OCI-LY7 (cell line): ENCODE data around the gene SNX20. TPM values are rescaled to one million over a fixed set of nuclear protein-coding genes. Genes with fewer than 3 reads are reported as not detected.

Experiments used
- BruUV-seq: library from RNA; stranded (reverse); fragments of 400-500 nt; replicated peaks from 2 replicates; lab custom pipeline; 2021; lab: Mats Ljungman, UMichigan
- CTCF ChIA-PET: fragments of 300-600 bp; sonication (Branson Sonifier 250); formaldehyde crosslinking; loops from one replicate; lab custom pipeline; 2022; ENCODE audit warnings: antibody characterized with exemption; ENCODE audit not compliant: unreplicated experiment; lab: Charles Lee
- POLR2A ChIA-PET: fragments of 300-600 bp; sonication (Branson Sonifier 250); formaldehyde crosslinking; loops from one replicate; lab custom pipeline; 2022; ENCODE audit warnings: antibody characterized with exemption; lab: Charles Lee
- DNase-seq: peaks from one replicate; pipeline ENCODE4 v3.0.0-alpha.2; 2015; ENCODE audit warnings: low spot score
- H2AFZ ChIP-seq: fragments of 200-600 bp; sonication (generic), shearing (Covaris generic); 2 replicates; pipeline ENCODE4 v1.6.1; 2014; ENCODE audit warnings: mild to moderate bottlenecking, antibody characterized with exemption, low read length, moderate library complexity
- H3K27ac ChIP-seq: fragments of 200-600 bp; sonication (generic); 2 replicates; pipeline ENCODE4 v1.5.1; 2014; ENCODE audit warnings: mixed run types, low read depth, mild to moderate bottlenecking, moderate library complexity, low read length, inconsistent platforms; ENCODE audit not compliant: poor library complexity, severe bottlenecking
- H3K36me3 ChIP-seq: fragments of 200-600 bp; sonication (generic); 2 replicates; pipeline ENCODE4 v1.6.1; 2014; ENCODE audit warnings: mild to moderate bottlenecking, antibody characterized with exemption, low read length, moderate library complexity, mixed read lengths; ENCODE audit not compliant: insufficient read depth
- H3K4me1 ChIP-seq: fragments of 200-600 bp; sonication (generic); 2 replicates; pipeline ENCODE4 v1.5.1; 2014; ENCODE audit warnings: mild to moderate bottlenecking, low read length; ENCODE audit not compliant: insufficient read depth, poor library complexity, severe bottlenecking
- H3K4me2 ChIP-seq: fragments of 200-600 bp; sonication (generic); 2 replicates; pipeline ENCODE4 v1.6.1; 2014; ENCODE audit warnings: mild to moderate bottlenecking, low read length
- H3K4me3 ChIP-seq: fragments of 200-600 bp; sonication (generic); 2 replicates; pipeline ENCODE4 v1.5.1; 2014; ENCODE audit warnings: mild to moderate bottlenecking, low read depth, low read length; ENCODE audit not compliant: poor library complexity, severe bottlenecking
- H3K79me2 ChIP-seq: fragments of 200-600 bp; sonication (generic); 2 replicates; pipeline ENCODE4 v1.6.1; 2016; ENCODE audit warnings: low read depth, mild to moderate bottlenecking, low read length, moderate library complexity, mixed read lengths; ENCODE audit not compliant: insufficient read depth
- H3K9me2 ChIP-seq: fragments of 200-600 bp; sonication (generic); 2 replicates; pipeline ENCODE4 v1.6.1; 2016; ENCODE audit warnings: mild to moderate bottlenecking, low read length, mixed read lengths; ENCODE audit not compliant: insufficient read depth
- H3K9me3 ChIP-seq: fragments of 200-600 bp; sonication (generic); 2 replicates; pipeline ENCODE4 v1.6.1; 2014; ENCODE audit warnings: mild to moderate bottlenecking, mixed run types, low read length, mixed read lengths
- H4K20me1 ChIP-seq: fragments of 200-600 bp; sonication (generic); 2 replicates; pipeline ENCODE4 v1.6.1; 2014; ENCODE audit warnings: mild to moderate bottlenecking, antibody characterized with exemption, low read length, moderate library complexity, mixed read lengths; ENCODE audit not compliant: insufficient read depth
- EZH2phosphoT487 ChIP-seq: fragments of 200-600 bp; sonication (generic); IDR thresholded peaks from 2 replicates; pipeline ENCODE4 v1.6.1; 2018; ENCODE audit warnings: low read depth, borderline replicate concordance, mild to moderate bottlenecking, mixed run types, antibody characterized with exemption, low read length, moderate library complexity, mixed read lengths
- intact Hi-C: fragments of 100-400 bp; cut with micrococcal nuclease; formaldehyde crosslinking; loops from one replicate; pipeline ENCODE4 v1.10.0; 2022; ENCODE audit not compliant: unreplicated experiment
- total RNA-seq, 2 experiments: library from RNA; depleted of rRNA in 1 of 2; stranded (reverse); fragments of >200 nt in 1 of 2; shearing (Covaris generic) in 1 of 2; gene quantifications; 2 replicates each; pipeline ENCODE4 v1.2.3, GENCODE V29; 2014 to 2022
- TF ChIP-seq, protein P1 (sequence below): fragments of 200-600 bp; sonication (generic); conservative IDR thresholded peaks from 2 replicates; pipeline ENCODE4 v1.5.1; 2014; ENCODE audit warnings: mild to moderate bottlenecking, antibody characterized with exemption, low read length, moderate library complexity, mixed read lengths

Gene SNX20
- total RNA-seq, 2 experiments from 2014 or later = 1.3 to 5.8 TPM

DNA sequence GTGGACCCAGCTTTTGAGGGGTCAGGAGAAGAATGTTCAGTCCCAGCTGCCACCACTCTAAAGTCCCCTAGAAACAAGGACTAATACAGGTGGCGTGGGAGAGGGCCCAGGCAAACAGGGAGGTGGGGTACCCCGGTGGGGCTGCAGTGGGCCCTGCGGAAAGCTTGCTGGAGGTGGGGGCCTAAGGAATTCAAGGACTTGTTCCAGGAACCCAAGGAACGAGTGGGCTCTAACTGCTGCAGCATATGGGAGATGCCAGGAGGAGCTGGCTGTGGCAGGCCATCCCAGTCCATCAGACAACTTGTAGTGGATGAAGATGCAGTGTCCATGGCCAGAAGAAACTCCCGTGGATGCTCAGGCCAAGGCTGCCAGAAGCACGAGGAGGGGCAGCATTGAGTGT, 10.6 kb downstream of the SNX20 start:
- H4K20me1 ChIP-seq = no peaks in the 10 kb centered on the region
- H3K27ac ChIP-seq = no peak overlapping the region
- no peak overlapping the region for H3K4me2 ChIP-seq
- H3K4me1 ChIP-seq = no peaks in the 10 kb centered on the region
- no peaks in the 10 kb centered on the region for H3K36me3 ChIP-seq
- intact Hi-C loops = loop anchor here (5.0 kb wide), 1 partner anchor 77 kb away; no protein-coding TSS in a partner anchor
- no TSS peak for BruUV-seq
- no peaks in the 10 kb centered on the region for H3K9me2 ChIP-seq
- H3K9me3 ChIP-seq = peaks cover 6% of the 10 kb centered on the region; the same call in 1 of the 2 replicates
- POLR2A ChIA-PET = no interaction called here
- no peak for DNase-seq
- H3K4me3 ChIP-seq = no peak overlapping the region
- no peaks in the 10 kb centered on the region for H3K79me2 ChIP-seq
- H2AFZ ChIP-seq = no peak overlapping the region
- no peak for TF ChIP-seq EZH2phosphoT487
- TF ChIP-seq, protein P1, sequence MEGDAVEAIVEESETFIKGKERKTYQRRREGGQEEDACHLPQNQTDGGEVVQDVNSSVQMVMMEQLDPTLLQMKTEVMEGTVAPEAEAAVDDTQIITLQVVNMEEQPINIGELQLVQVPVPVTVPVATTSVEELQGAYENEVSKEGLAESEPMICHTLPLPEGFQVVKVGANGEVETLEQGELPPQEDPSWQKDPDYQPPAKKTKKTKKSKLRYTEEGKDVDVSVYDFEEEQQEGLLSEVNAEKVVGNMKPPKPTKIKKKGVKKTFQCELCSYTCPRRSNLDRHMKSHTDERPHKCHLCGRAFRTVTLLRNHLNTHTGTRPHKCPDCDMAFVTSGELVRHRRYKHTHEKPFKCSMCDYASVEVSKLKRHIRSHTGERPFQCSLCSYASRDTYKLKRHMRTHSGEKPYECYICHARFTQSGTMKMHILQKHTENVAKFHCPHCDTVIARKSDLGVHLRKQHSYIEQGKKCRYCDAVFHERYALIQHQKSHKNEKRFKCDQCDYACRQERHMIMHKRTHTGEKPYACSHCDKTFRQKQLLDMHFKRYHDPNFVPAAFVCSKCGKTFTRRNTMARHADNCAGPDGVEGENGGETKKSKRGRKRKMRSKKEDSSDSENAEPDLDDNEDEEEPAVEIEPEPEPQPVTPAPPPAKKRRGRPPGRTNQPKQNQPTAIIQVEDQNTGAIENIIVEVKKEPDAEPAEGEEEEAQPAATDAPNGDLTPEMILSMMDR = no peak
- CTCF ChIA-PET = no interaction called here

DNA sequence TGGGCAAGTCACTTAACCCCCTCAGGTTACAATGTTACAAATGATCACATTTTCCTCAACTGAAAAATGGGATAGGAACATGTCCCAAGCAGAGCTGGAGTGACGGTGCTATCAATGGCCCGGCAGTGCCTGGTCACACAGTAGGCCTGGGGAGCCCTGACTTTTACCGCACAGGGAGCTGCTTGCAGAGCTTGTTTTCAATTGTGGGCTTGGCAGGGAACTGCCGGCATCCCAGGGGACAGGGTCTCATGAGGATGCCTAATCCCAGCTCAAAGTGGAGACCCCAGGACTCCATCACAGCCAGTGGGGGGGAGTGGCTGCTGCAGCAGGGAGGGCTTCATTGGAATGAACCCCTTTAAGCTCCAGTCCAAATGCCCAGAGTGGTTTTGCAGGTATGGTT, 11.4 kb downstream of the SNX20 start:
- H2AFZ ChIP-seq = no peak overlapping the region
- H3K27ac ChIP-seq = no peak overlapping the region
- no peaks in the 10 kb centered on the region for H3K36me3 ChIP-seq
- H3K9me3 ChIP-seq = peaks cover 6% of the 10 kb centered on the region; the same call in 1 of the 2 replicates
- H3K4me1 ChIP-seq = no peaks in the 10 kb centered on the region
- intact Hi-C loops = loop anchor here (5.0 kb wide), 1 partner anchor 78 kb away; no protein-coding TSS in a partner anchor
- no peak overlapping the region for H3K4me3 ChIP-seq
- DNase-seq = no peak
- ChIA-PET CTCF (interaction anchor here (2.6 kb wide), 1 partner anchor 137 kb away, joined by 12 read pairs; no protein-coding TSS in a partner anchor), POLR2A (no interaction called here)
- no peaks in the 10 kb centered on the region for H4K20me1 ChIP-seq
- no peaks in the 10 kb centered on the region for H3K9me2 ChIP-seq
- no peaks in the 10 kb centered on the region for H3K79me2 ChIP-seq
- TF ChIP-seq, protein P1 = no peak
- TF ChIP-seq EZH2phosphoT487 = no peak
- no peak overlapping the region for H3K4me2 ChIP-seq
- BruUV-seq = no TSS peak

DNA sequence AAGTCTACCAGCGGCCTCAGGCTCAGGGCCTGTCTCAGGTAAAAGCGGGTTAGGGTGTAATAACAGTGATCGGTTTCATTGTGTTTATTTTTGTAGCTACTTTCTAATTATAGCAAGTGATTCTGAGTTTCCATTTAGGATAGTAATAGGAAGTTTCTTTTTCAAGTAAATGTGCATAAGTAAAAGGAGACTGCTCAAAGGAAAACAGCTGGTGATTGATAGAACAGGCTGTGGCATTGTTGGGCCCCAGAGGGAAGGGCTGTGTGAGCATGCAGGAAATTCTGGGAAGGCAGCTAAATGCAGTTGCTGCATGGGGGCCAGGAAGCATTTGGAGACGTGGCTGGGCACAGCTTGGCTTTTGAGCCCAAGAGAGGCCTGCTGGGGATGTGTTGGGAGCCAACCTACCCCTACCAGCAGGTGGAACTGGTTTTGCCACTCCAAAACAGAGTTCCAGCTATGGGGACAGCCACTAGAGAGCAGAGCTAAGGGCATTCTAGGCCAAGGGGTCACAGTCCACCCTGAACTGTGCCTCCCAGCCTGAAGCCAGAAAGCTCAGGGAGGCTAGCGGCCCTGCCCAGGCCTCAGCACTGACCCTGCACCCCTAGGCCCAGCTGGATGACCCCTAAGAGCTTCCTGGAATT, 12.6 kb downstream of the SNX20 start:
- BruUV-seq = no TSS peak
- H2AFZ ChIP-seq = no peak overlapping the region

More for the DNA sequence above, 12.6 kb downstream of the SNX20 start:
- Histone ChIP-seq H3K4me1 (no peaks in the 10 kb centered on the region), H3K9me3 (peaks cover 6% of the 10 kb centered on the region; the same call in 1 of the 2 replicates), H3K4me3 (no peak overlapping the region), H3K36me3 (no peaks in the 10 kb centered on the region), H3K79me2 (no peaks in the 10 kb centered on the region), H4K20me1 (no peaks in the 10 kb centered on the region), H3K27ac (no peak overlapping the region), H3K4me2 (no peak overlapping the region), H3K9me2 (no peaks in the 10 kb centered on the region)
- no peak for DNase-seq
- TF ChIP-seq EZH2phosphoT487 = no peak
- TF ChIP-seq, protein P1 = no peak
- intact Hi-C loops = no loop called here
- CTCF ChIA-PET = interaction anchor here (2.6 kb wide), 1 partner anchor 138 kb away, joined by 12 read pairs; no protein-coding TSS in a partner anchor
- POLR2A ChIA-PET = no interaction called here
